Measurements from ENCODE around the gene ABLIM2. TPM values are rescaled to one million over a fixed set of nuclear protein-coding genes. Genes with fewer than 3 reads are reported as not detected.
A peak's percentile ranks its signal among the peaks of the same experiment; 100 is the strongest.

Gene ABLIM2
- total RNA-seq, 1 donor from 2014 or later: 7.5 TPM

- peaks cover 17% of the 10 kb centered on the region for H3K4me1 Mint-ChIP-seq (ENCODE audit: low read depth, unreplicated experiment)
- no peaks in the 10 kb centered on the region for H3K36me3 Mint-ChIP-seq (ENCODE audit: unreplicated experiment)
- H3K9me3 Mint-ChIP-seq (ENCODE audit: unreplicated experiment): peaks cover 6% of the 10 kb centered on the region
- H3K27ac Mint-ChIP-seq (ENCODE audit: unreplicated experiment): no peak overlapping the region
- no peak overlapping the region for H3K4me3 Mint-ChIP-seq (ENCODE audit: unreplicated experiment)
- no peak for TF ChIP-seq CTCF (IDR thresholded peaks at IDR 0.05; ENCODE audit: partially characterized antibody, unreplicated experiment)
- peaks cover 8% of the 10 kb centered on the region for H3K27me3 Mint-ChIP-seq (ENCODE audit: unreplicated experiment)
- peak; percentile 28 for DNase-seq
Measured at GRCh38 chr4:8188743-8189550, 30.3 kb upstream of the ABLIM2 start.

- peak overlapping the region; percentile 22 for H3K27ac Mint-ChIP-seq (ENCODE audit: unreplicated experiment)
- H3K27me3 Mint-ChIP-seq (ENCODE audit: unreplicated experiment): peaks cover 8% of the 10 kb centered on the region
- no peaks in the 10 kb centered on the region for H3K36me3 Mint-ChIP-seq (ENCODE audit: unreplicated experiment)
- peaks cover 14% of the 10 kb centered on the region for H3K4me1 Mint-ChIP-seq (ENCODE audit: low read depth, unreplicated experiment)
- peak; percentile 41 for DNase-seq
- peaks cover 4% of the 10 kb centered on the region for H3K9me3 Mint-ChIP-seq (ENCODE audit: unreplicated experiment)
- H3K4me3 Mint-ChIP-seq (ENCODE audit: unreplicated experiment): no peak overlapping the region
- no peak for TF ChIP-seq CTCF (IDR thresholded peaks at IDR 0.05; ENCODE audit: partially characterized antibody, unreplicated experiment)
Measured at GRCh38 chr4:8188085-8188484, 29.5 kb upstream of the ABLIM2 start.

GRCh38 chr4:8185930-8186329, 27.3 kb upstream of the ABLIM2 start:
- Mint-ChIP-seq H3K27ac (ENCODE audit: unreplicated experiment) (no peak overlapping the region), H3K4me1 (ENCODE audit: low read depth, unreplicated experiment) (peaks cover 11% of the 10 kb centered on the region), H3K4me3 (ENCODE audit: unreplicated experiment) (no peak overlapping the region), H3K27me3 (ENCODE audit: unreplicated experiment) (peaks cover 8% of the 10 kb centered on the region), H3K36me3 (ENCODE audit: unreplicated experiment) (no peaks in the 10 kb centered on the region), H3K9me3 (ENCODE audit: unreplicated experiment) (peaks cover 4% of the 10 kb centered on the region)
- no peak for TF ChIP-seq CTCF (IDR thresholded peaks at IDR 0.05; ENCODE audit: partially characterized antibody, unreplicated experiment)
- DNase-seq: peak; percentile 13

- TF ChIP-seq CTCF (IDR thresholded peaks at IDR 0.05; ENCODE audit: partially characterized antibody, unreplicated experiment): no peak
- Mint-ChIP-seq H3K36me3 (ENCODE audit: unreplicated experiment) (no peaks in the 10 kb centered on the region), H3K27me3 (ENCODE audit: unreplicated experiment) (peaks cover 8% of the 10 kb centered on the region), H3K4me3 (ENCODE audit: unreplicated experiment) (no peak overlapping the region), H3K27ac (ENCODE audit: unreplicated experiment) (peak overlapping the region; percentile 28), H3K4me1 (ENCODE audit: low read depth, unreplicated experiment) (peaks cover 11% of the 10 kb centered on the region), H3K9me3 (ENCODE audit: unreplicated experiment) (peaks cover 4% of the 10 kb centered on the region)
- no peak for DNase-seq
Measured at GRCh38 chr4:8185295-8185694, 26.7 kb upstream of the ABLIM2 start.

- no peak for DNase-seq
- Mint-ChIP-seq H3K36me3 (ENCODE audit: unreplicated experiment) (no peaks in the 10 kb centered on the region), H3K4me1 (ENCODE audit: low read depth, unreplicated experiment) (peaks cover 8% of the 10 kb centered on the region), H3K9me3 (ENCODE audit: unreplicated experiment) (peaks cover 4% of the 10 kb centered on the region), H3K27me3 (ENCODE audit: unreplicated experiment) (peaks cover 5% of the 10 kb centered on the region), H3K27ac (ENCODE audit: unreplicated experiment) (no peak overlapping the region), H3K4me3 (ENCODE audit: unreplicated experiment) (no peak overlapping the region)
- no peak for TF ChIP-seq CTCF (IDR thresholded peaks at IDR 0.05; ENCODE audit: partially characterized antibody, unreplicated experiment)
Measured at GRCh38 chr4:8184061-8184460, 25.4 kb upstream of the ABLIM2 start.
